GM21619 (cell line): ENCODE data around the gene HPCAL1.
"Not testable (repeated sequence)": the region's sequence is repeated elsewhere in the genome, so short reads cannot be mapped to it uniquely, and the experiment has no call there.

ENCODE experiments used
- ATAC-seq: cut with Tn5 transposase; IDR thresholded peaks from one replicate; pipeline ENCODE4 v1.9.1; 2021; ENCODE audit not compliant: unreplicated experiment

The HPCAL1 gene

GRCh38 chr2:10449838-10450691 lies 147.4 kb downstream of the HPCAL1 start:
- ATAC-seq, result no peak

- ATAC-seq, result no peak
Observed at GRCh38 chr2:10451819-10452218, 149.1 kb downstream of the HPCAL1 start.

- no peak for ATAC-seq
Observed at GRCh38 chr2:10452312-10452711, 149.6 kb downstream of the HPCAL1 start.

GRCh38 chr2:10452956-10453904 lies 150.5 kb downstream of the HPCAL1 start:
- ATAC-seq, result no peak

- ATAC-seq, result no peak
Observed at GRCh38 chr2:10453905-10454298, 151.2 kb downstream of the HPCAL1 start.

- ATAC-seq, result no peak
Observed at GRCh38 chr2:10454505-10454904, 151.8 kb downstream of the HPCAL1 start.

GRCh38 chr2:10457195-10457594 lies 154.5 kb downstream of the HPCAL1 start:
- ATAC-seq, result not testable (repeated sequence)

- ATAC-seq, result no peak
Observed at GRCh38 chr2:10457846-10458598, 155.3 kb downstream of the HPCAL1 start.

- ATAC-seq, result no peak
Observed at GRCh38 chr2:10460366-10460796, 157.7 kb downstream of the HPCAL1 start.

GRCh38 chr2:10462178-10463083 lies 159.7 kb downstream of the HPCAL1 start:
- no peak for ATAC-seq

GRCh38 chr2:10465910-10466309 lies 163.2 kb downstream of the HPCAL1 start:
- no peak for ATAC-seq

GRCh38 chr2:10466801-10467200 lies 164.1 kb downstream of the HPCAL1 start:
- no peak for ATAC-seq

- no peak for ATAC-seq
Observed at GRCh38 chr2:10467401-10467800, 164.7 kb downstream of the HPCAL1 start.

GRCh38 chr2:10469301-10469700 lies 166.6 kb downstream of the HPCAL1 start:
- no peak for ATAC-seq

- ATAC-seq, result no peak
Observed at GRCh38 chr2:10469955-10470608, 167.4 kb downstream of the HPCAL1 start.

- no peak for ATAC-seq
Observed at GRCh38 chr2:10471046-10471571, 168.4 kb downstream of the HPCAL1 start.

GRCh38 chr2:10471955-10472354 lies 169.3 kb downstream of the HPCAL1 start:
- no peak for ATAC-seq

- ATAC-seq, result no peak
Observed at GRCh38 chr2:10473121-10473756, 170.5 kb downstream of the HPCAL1 start.

GRCh38 chr2:10475221-10475722 lies 172.6 kb downstream of the HPCAL1 start:
- no peak for ATAC-seq
